Esophagus (tissue), 2 donors: ENCODE data around the gene AP3B2. TPM values are rescaled to one million over a fixed set of nuclear protein-coding genes. Genes with fewer than 3 reads are reported as not detected.

Source experiments
- H3K27ac ChIP-seq, 2 donors: one replicate each; pipeline ENCODE4 v1.5.1; 2013; ENCODE audit warnings: low read depth in 2 of 2, mild to moderate bottlenecking in 2 of 2, inconsistent platforms in 1 of 2, low read length in 1 of 2, moderate library complexity in 1 of 2
- H3K27me3 ChIP-seq, 2 donors: one replicate each; pipeline ENCODE4 v1.6.1; 2013; ENCODE audit warnings: low read length in 2 of 2, control low read depth in 1 of 2, mild to moderate bottlenecking in 1 of 2; ENCODE audit not compliant: insufficient read depth in 2 of 2, control insufficient read depth in 1 of 2
- H3K36me3 ChIP-seq, 2 donors: one replicate each; pipeline ENCODE4 v1.6.1; 2013; ENCODE audit warnings: low read length in 1 of 2; ENCODE audit not compliant: control insufficient read depth in 2 of 2, insufficient read depth in 2 of 2
- H3K4me1 ChIP-seq, 2 donors: one replicate each; pipeline ENCODE4 v1.6.1; 2013; ENCODE audit warnings: low read length in 1 of 2; ENCODE audit not compliant: control insufficient read depth in 2 of 2, insufficient read depth in 2 of 2
- H3K4me3 ChIP-seq, 2 donors: one replicate each; pipeline ENCODE4 v1.5.1; 2013; ENCODE audit warnings: low read length in 2 of 2, mild to moderate bottlenecking in 2 of 2, low read depth in 1 of 2, moderate library complexity in 1 of 2
- H3K9me3 ChIP-seq, 2 donors: one replicate each; pipeline ENCODE4 v1.6.1; 2013; ENCODE audit warnings: mild to moderate bottlenecking in 2 of 2, low read depth in 1 of 2, low read length in 1 of 2, moderate library complexity in 1 of 2; ENCODE audit not compliant: control insufficient read depth in 2 of 2, insufficient read depth in 1 of 2
- WGBS, 2 donors: extraction: QIAGEN DNeasy Blood & Tissue Kit; methylation state at CpG; one replicate each; pipeline ENCODE4 v1.1.7; 2013; 5-methylcytosine and 5-hydroxymethylcytosine counted together
- polyA plus RNA-seq, 2 donors: library from polyadenylated mRNA; stranded (reverse); fragments of 200-250 nt; gene quantifications; one replicate each; pipeline ENCODE4 v1.2.3, GENCODE V29; 2013
- donor health status: healthy with polysubstance abuse.
- donor health status: Bipolar disorder and iron deficiency.

AP3B2 gene
- polyA plus RNA-seq, 2 donors, result 1.1 to 2.8 TPM

- Histone ChIP-seq H3K27ac (no peak overlapping the region), H3K4me1 (no peaks in the 10 kb centered on the region), H3K4me3 (no peak overlapping the region), H3K9me3 (no peaks in the 10 kb centered on the region), H3K27me3 (no peaks in the 10 kb centered on the region), H3K36me3 (no peaks in the 10 kb centered on the region)
- WGBS, 2 donors, result 85% methylated on average over 3 of the region's 3 CpGs
These were observed 85.2 kb downstream of the AP3B2 start for GRCh38 chr15:82624438-82624837.

- Histone ChIP-seq H3K36me3 (no peaks in the 10 kb centered on the region), H3K9me3 (no peaks in the 10 kb centered on the region), H3K4me1 (no peaks in the 10 kb centered on the region), H3K27me3 (no peaks in the 10 kb centered on the region), H3K27ac (no peak overlapping the region), H3K4me3 (no peak overlapping the region)
- WGBS, 2 donors, result 67 to 74% methylated on average over 2 of the region's 2 CpGs
These were observed 85.7 kb downstream of the AP3B2 start for GRCh38 chr15:82624008-82624407.

- 43 to 53% methylated on average over 1 of the region's 1 CpG for WGBS, 2 donors
- Histone ChIP-seq H3K9me3 (no peaks in the 10 kb centered on the region), H3K27ac (no peak overlapping the region), H3K27me3 (no peaks in the 10 kb centered on the region), H3K4me1 (no peaks in the 10 kb centered on the region), H3K36me3 (no peaks in the 10 kb centered on the region), H3K4me3 (no peak overlapping the region)
These were observed 87.7 kb downstream of the AP3B2 start for GRCh38 chr15:82621970-82622369.

GRCh38 chr15:82613747-82614146, 95.9 kb downstream of the AP3B2 start:
- Histone ChIP-seq H3K4me3 (no peak overlapping the region), H3K27ac (no peak overlapping the region)
- 66 to 67% methylated on average over 12 of the region's 12 CpGs for WGBS, 2 donors

GRCh38 chr15:82611348-82611747, 98.3 kb downstream of the AP3B2 start:
- Histone ChIP-seq H3K36me3 (no peaks in the 10 kb centered on the region), H3K4me1 (no peaks in the 10 kb centered on the region), H3K9me3 (no peaks in the 10 kb centered on the region), H3K4me3 (no peak overlapping the region), H3K27me3 (no peaks in the 10 kb centered on the region), H3K27ac (no peak overlapping the region)
- WGBS, 2 donors, result 81 to 84% methylated on average over 4 of the region's 4 CpGs

More at GRCh38 chr15:82613747-82614146, 95.9 kb downstream of the AP3B2 start:
- H3K4me1 ChIP-seq, result no peaks in the 10 kb centered on the region
- no peaks in the 10 kb centered on the region for H3K9me3 ChIP-seq
- no peaks in the 10 kb centered on the region for H3K36me3 ChIP-seq
- H3K27me3 ChIP-seq, result no peaks in the 10 kb centered on the region

Other genes starting within 250 kb of the AP3B2 start
- gene RPS17, start 169.4 kb downstream of the AP3B2 start, polyA plus RNA-seq, result 1,000 to 10,000 TPM; 2,885 to 4,224 TPM
- gene CPEB1, start 62.5 kb downstream of the AP3B2 start, polyA plus RNA-seq, result under 1 TPM; 0.41 to 0.79 TPM
- gene FSD2, start 96.2 kb upstream of the AP3B2 start, polyA plus RNA-seq, result under 1 TPM; 0.01 to 0.12 TPM
- gene WHAMM, start 99.8 kb upstream of the AP3B2 start, polyA plus RNA-seq, result 1 to 10 TPM; 4.1 to 4.5 TPM
- 10 to 100 TPM; 13.8 to 23.0 TPM for gene HOMER2, start 242.8 kb upstream of the AP3B2 start, polyA plus RNA-seq